ENCODE data around the gene CSTF3. TPM values are rescaled to one million over a fixed set of nuclear protein-coding genes. Genes with fewer than 3 reads are reported as not detected.

Gene CSTF3
- total and polyA plus RNA-seq, 8 donors, result 1.8 to 47.9 (median 11.3) TPM

- no peak for DNase-seq
- H3K27me3 ChIP-seq, result no peaks in the 10 kb centered on the region
- no peak overlapping the region for H3K4me3 ChIP-seq
- no peaks in the 10 kb centered on the region for H3K9me3 ChIP-seq
- TF ChIP-seq CTCF (IDR thresholded peaks at IDR 0.05) (no peak), EP300 (IDR thresholded peaks at IDR 0.05) (no peak), POLR2A (IDR thresholded peaks at IDR 0.05) (no peak), POLR2AphosphoS5 (IDR thresholded peaks at IDR 0.05) (no peak)
- H3K27ac ChIP-seq, result no peak overlapping the region
- peaks cover 0 to 38% (median 22%) of the 10 kb centered on the region in 4 donors for H3K4me1 ChIP-seq
- 72 to 78% (median 76%) methylated on average over 5 of the region's 5 CpGs for WGBS, 5 donors
- H3K36me3 ChIP-seq, result peaks cover 0 to 17% (median 2%) of the 10 kb centered on the region in 4 donors
- intact Hi-C loops (cut with DNase I; ENCODE audit: low total_unique reads), result no loop called here
These were observed 9.9 kb downstream of the CSTF3 start for GRCh38 chr11:33151399-33151798.

- no peaks in the 10 kb centered on the region for H3K27me3 ChIP-seq
- peaks cover 0 to 29% (median 12%) of the 10 kb centered on the region in 4 donors for H3K4me1 ChIP-seq
- H3K27ac ChIP-seq, result no peak overlapping the region
- intact Hi-C loops (cut with DNase I; ENCODE audit: low total_unique reads), result no loop called here
- WGBS, 5 donors, result 30 to 55% (median 48%) methylated on average over 5 of the region's 5 CpGs
- H3K36me3 ChIP-seq, result peaks cover 0 to 23% (median 2%) of the 10 kb centered on the region in 4 donors
- H3K4me3 ChIP-seq, result no peak overlapping the region
- DNase-seq, result no peak
- TF ChIP-seq POLR2A (IDR thresholded peaks at IDR 0.05), result no peak
- TF ChIP-seq POLR2AphosphoS5 (IDR thresholded peaks at IDR 0.05), result no peak
- no peak for TF ChIP-seq CTCF (IDR thresholded peaks at IDR 0.05)
- TF ChIP-seq EP300 (IDR thresholded peaks at IDR 0.05), result no peak
- no peaks in the 10 kb centered on the region for H3K9me3 ChIP-seq
These were observed 13.7 kb downstream of the CSTF3 start for GRCh38 chr11:33147559-33147958.

- TF ChIP-seq POLR2A (IDR thresholded peaks at IDR 0.05) (no peak), CTCF (IDR thresholded peaks at IDR 0.05) (no peak), EP300 (IDR thresholded peaks at IDR 0.05) (no peak), POLR2AphosphoS5 (IDR thresholded peaks at IDR 0.05) (no peak)
- Histone ChIP-seq H3K27me3 (no peaks in the 10 kb centered on the region), H3K4me3 (no peak overlapping the region), H3K9me3 (no peaks in the 10 kb centered on the region), H3K4me1 (peaks cover 0 to 11% (median 0%) of the 10 kb centered on the region in 4 donors), H3K36me3 (peaks cover 9 to 23% (median 16%) of the 10 kb centered on the region in 4 donors), H3K27ac (no peak overlapping the region)
- intact Hi-C loops (cut with DNase I; ENCODE audit: low total_unique reads), result no loop called here
- no peak for DNase-seq
- WGBS, 5 donors, result 68 to 81% (median 74%) methylated on average over 4 of the region's 4 CpGs
These were observed 25.4 kb downstream of the CSTF3 start for GRCh38 chr11:33135768-33136443.

GRCh38 chr11:33135216-33135615, 26.1 kb downstream of the CSTF3 start:
- H3K27ac ChIP-seq, result no peak overlapping the region
- no peak overlapping the region for H3K4me3 ChIP-seq
- 67 to 90% (median 85%) methylated on average over 1 of the region's 1 CpG for WGBS, 5 donors
- H3K36me3 ChIP-seq, result peaks cover 2 to 17% (median 11%) of the 10 kb centered on the region in 4 donors
- TF ChIP-seq POLR2AphosphoS5 (IDR thresholded peaks at IDR 0.05), result no peak
- TF ChIP-seq CTCF (IDR thresholded peaks at IDR 0.05), result no peak
- TF ChIP-seq POLR2A (IDR thresholded peaks at IDR 0.05), result no peak
- TF ChIP-seq EP300 (IDR thresholded peaks at IDR 0.05), result no peak
- H3K9me3 ChIP-seq, result no peaks in the 10 kb centered on the region
- intact Hi-C loops (cut with DNase I; ENCODE audit: low total_unique reads), result no loop called here
- peaks cover 0 to 11% (median 0%) of the 10 kb centered on the region in 4 donors for H3K4me1 ChIP-seq
- H3K27me3 ChIP-seq, result no peaks in the 10 kb centered on the region
- DNase-seq, result peak in 1 of 2 donors; percentile 65
